Measurements from ENCODE around the gene HBD.
"Not testable (repeated sequence)": the region's sequence is repeated elsewhere in the genome, so short reads cannot be mapped to it uniquely, and the experiment has no call there.

HBD gene

DNA sequence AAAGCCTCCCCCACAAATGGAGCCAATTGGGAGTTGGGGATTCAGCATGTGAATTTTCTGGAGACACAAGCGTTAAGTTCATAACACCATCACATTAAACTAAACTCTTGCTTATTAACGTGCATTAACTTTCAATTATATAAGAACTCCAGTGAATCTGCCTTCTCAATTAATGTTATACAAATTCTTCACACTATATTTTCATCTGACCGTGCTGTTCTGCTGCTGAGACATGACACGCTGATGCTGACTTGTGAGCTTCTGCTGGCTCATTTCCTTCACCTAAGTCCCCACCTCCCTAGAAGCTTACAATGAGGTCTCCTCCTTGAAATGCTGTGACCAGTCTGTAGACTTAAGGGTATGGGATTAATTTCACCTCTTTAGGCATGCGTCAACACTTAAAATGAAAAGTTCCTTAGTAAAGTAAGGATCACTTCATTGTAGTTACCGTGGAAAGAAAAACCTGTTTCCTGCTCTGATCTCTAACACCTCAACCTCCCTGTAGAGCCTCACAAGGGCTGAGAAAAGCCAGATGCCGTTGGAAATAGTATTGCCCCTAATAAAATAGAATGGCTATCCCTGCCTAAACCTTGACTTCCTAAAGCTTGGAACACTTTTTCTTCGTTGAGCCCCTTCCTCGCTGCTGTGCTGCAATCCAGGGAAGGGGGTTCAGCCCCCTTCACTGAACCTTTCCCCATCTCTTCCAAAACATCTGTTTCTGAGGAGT lies 18.1 kb upstream of the HBD start:
- no peak for DNase-seq

DNA sequence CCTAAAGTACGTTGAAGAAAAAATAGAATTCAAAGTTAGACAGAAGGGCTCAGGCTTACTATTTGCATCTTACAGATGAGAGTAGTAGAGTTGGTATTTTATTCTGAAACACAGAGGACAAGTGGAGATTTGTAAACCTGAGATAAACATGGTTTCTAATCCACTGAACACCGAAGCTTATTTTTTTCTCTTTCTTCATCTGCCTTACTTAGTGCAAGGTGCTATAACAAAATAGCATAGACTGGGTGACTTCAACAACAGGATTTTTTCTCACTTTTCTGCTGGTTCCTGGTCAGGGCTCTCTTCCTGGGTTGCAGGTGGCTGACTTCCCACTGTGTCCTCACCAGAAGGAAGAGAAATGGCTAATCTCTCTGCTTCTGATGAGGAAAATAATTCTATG lies 17.5 kb upstream of the HBD start:
- no peak for DNase-seq

DNA sequence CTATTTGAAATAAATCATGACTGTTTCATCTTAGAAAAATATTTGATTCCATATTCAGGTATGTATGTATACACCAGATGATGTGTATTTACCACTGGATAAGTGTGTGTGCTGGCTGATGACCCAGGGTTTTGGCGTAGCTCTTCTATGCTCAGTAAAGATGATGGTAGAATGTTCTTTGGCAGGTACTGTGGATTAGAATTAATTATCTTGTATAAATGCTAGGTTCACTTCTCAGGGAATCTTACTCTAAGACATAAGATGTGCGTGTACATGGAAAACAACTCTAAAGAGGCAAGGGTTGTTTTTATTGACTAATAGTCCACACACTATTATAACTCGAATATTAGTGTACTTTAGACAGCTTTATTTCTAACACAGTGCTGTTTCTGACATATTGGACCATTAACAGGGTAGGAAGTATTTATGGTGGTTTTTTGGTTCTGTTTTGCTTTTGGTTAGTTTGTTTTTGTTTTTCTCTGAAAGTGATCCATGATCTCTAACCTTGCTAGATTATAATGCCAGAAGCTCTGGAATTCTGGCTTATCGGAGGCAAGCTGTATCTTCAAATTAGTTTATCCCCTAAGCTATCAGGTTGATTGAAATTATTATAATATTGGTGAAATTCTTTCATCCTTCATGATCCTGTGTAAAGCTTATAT lies 16.4 kb upstream of the HBD start:
- DNase-seq = no peak

DNA sequence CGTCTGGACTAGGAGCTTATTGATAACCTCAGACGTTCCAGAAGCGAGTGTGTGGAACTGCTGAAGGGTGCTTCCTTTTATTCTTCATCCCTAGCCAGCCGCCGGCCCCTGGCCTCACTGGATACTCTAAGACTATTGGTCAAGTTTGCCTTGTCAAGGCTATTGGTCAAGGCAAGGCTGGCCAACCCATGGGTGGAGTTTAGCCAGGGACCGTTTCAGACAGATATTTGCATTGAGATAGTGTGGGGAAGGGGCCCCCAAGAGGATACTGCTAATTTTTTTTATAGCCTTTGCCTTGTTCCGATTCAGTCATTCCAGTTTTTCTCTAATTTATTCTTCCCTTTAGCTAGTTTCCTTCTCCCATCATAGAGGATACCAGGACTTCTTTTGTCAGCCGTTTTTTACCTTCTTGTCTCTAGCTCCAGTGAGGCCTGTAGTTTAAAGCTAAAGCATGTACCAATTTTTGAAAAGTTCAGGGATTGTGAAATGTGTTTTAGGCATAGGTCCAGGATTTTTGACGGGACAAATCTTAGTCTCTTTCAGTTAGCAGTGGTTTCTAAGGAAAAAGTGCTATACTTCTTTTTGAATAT lies 15.6 kb upstream of the HBD start, which contains the start of gene HBG1:
HBG1 (minus strand) TSS at position 51 of the 590 bp plus-strand sequence. CDS start 53 bp downstream, outside the sequence.
- not testable (repeated sequence) for DNase-seq

DNA sequence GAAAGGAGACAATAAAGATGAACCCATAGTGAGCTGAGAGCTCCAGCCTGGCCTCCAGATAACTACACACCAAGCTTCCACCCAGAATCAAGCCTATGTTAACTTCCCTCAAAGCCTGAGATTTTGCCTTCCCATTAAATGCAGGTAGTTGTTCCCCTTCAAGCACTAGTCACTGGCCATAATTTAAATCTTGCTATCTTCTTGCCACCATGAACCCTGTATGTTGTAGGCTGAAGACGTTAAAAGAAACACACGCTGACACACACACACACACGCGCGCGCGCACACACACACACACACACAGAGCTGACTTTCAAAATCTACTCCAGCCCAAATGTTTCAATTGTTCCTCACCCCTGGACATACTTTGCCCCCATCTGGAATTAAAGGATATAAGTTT lies 14.2 kb upstream of the HBD start:
- not testable (repeated sequence) for DNase-seq

DNA sequence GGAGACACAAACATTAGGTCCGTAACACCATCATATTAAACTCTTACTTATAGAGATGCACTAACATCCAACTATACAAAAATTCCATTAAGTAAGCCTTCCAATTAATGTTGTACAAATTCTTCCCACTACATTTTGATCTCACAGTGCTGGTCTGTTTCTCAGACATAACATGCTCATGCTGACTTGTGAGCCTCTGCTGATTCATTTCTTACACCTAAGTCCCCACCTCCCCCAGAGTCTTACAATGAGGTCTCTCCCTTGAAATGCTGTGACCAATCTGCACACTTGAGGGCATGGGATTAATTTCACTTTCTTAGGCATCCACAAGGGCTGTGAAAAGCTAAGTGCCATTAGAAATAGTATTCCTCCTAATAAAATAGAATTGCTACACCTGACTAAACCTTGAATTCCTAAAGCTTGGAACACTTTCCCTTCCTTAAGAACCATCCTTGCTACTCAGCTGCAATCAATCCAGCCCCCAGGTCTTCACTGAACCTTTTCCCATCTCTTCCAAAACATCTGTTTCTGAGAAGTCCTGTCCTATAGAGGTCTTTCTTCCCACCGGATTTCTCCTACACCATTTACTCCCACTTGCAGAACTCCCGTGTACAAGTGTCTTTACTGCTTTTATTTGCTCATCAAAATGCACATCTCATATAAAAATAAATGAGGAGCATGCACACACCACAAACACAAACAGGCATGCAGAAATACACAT lies 13.3 kb upstream of the HBD start:
- DNase-seq = no peak

DNA sequence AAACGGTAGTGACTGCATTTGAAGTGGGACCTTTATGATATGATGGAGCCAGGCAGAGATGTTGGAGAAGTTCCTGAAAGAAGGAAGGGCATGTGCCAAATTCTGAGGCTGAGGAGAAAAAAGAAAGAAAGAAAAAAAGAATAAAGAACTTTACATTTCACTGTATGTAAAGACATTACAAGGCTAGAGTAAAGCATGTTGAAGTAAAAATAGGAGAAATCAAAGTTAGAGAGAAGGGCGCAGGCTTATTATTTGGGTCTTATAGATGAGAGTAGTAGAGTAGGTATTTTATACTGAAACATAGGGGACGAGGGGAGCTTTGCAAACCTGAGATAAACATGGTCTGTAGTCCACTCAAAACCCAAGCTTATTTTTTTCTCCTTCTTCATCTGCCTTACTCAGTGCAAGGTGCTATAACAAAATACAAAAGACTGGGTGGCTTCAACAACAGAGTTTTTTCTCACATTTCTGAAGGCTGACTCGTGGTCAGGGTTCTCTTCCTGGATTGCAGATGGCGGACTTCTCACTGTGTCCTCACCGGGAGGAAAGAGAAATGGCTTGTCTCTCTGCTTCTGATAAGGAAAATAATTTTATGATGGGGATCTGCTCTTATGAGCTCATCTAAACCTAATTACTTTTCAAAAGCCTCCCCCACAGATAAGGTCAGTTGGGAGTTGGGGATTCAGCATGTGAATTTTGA lies 12.6 kb upstream of the HBD start:
- no peak for DNase-seq

DNA sequence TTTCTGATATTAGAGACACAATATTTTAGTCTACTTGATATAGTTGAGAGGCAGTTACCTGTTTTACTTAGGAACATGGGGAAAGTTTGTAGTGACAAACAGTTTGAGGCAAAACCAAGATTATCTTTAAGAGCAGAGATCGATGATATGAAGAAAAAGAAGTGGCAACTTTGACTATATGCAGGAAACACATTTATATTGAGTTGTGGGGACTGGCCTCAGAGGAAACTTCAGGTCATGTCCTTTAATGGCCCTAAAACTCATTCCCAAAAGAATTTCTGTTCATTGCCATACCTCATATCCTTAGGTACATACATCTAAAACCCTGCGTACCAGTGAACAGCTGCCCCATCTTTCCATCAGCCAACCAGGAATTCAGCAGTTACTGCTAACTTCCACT lies 10.9 kb upstream of the HBD start:
- no peak for DNase-seq

DNA sequence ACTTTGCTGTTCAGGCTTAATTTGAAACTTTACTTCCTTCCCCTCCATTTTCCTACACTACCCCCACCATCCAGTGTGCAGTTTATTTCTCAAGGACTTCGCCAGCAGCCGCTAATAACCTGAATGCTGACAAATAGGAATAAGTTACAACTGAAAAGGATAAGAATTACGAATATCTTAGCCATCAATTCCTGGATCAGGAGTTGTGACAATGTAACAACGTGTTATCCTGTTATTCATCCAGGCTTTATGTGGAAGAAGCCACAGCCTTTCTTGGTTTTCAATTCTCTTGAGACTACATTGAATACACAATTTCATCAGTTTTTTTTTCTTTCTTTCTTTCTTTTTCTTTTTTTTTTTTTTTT lies 9.5 kb upstream of the HBD start:
- no peak for DNase-seq

DNA sequence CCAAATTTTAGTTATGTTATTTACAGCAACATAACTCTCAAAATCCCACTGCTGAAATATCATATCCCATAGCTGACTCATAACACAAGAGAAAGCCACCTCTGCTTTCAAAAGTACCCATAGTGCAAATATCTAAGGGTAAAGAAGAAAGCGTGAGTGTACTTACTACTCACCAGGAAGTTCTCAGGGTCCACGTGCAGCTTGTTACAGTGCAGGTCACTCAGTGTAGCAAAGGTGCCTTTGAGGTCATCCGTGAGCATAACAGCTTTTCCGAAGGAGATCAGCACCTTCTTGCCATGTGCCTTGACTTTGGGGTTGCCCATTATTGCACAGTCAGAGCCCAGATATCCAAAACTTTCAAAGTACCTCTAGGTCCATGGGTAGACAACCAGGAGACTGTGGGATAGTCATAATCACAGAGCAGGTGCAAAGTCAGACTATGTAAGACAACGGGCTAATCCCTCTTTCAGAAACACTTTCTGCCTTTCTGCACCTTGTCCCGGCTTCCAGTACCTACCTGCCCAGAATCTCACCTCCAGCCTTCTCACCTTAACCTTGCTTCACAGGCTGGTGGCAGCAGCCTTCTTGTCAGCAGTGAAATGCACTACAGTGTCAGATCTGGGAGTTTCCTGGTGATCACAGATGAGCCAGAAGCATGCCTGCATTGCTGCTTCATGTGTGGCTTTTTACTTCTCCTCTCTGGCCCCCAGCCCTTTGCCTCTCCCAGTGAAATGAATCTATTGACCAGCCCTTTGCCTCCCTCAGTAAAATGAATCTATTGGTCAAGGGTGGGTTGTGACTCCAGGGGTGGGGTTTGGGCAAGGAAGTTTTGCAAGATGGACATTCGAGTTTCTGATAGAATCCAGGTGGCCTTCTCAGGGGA lies 8.9 kb upstream of the HBD start:
- no peak for DNase-seq

DNA sequence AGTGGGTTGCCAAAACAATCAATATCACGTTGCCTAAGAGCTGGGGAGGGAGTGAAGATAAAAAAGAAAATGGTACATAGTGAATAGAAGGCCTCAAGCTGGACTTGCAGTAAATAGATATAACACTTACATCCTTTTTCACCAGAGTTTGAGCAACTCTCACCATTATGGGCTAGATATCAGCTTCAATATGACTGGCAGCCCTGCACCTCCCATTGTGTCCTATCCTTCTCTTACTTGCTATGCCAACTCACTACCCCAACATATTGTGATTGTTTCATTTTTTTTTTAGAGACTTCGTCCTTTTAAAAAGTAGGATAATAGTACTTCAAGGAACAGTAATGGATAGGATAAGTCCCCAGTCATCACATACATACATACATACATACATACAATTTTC lies 7.9 kb upstream of the HBD start:
- DNase-seq = no peak

DNA sequence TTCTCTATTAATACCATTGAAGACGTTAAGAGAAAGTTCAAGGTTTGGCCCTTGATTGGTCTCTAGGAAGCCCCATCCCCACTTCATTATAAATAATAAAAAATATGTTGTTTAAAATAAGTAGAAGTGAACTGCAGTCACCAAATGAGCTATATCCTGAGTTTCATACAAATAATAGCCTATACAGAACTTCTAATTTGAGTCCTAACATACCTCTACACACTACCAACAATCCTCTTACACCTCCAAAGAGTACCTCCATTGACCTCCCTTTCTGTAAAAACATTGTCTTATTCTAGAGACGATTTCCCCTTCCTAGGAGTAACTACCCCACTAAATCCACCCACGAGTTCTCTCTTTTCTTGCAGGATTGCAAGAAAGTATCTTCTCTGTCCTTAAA lies 7.2 kb upstream of the HBD start:
- DNase-seq = no peak

DNA sequence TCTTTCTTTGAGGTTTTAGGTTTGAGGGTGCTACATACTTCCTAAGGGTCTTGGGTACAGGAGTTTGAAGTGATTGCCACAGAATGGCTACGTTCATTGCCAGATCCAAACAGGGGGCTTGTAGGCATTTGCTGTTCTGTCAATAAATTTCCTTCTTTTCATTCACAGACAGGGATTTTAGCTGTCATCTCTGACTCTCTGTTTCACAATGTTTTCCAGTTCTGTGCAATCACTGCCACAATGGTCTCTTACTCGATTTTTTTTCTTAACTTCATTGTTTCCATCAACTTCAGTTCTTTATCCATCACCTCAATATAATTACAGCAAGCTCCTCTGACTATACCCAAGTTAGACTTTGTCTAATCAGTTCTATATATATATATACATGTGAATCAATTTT lies 6.2 kb upstream of the HBD start:
- no peak for DNase-seq

DNA sequence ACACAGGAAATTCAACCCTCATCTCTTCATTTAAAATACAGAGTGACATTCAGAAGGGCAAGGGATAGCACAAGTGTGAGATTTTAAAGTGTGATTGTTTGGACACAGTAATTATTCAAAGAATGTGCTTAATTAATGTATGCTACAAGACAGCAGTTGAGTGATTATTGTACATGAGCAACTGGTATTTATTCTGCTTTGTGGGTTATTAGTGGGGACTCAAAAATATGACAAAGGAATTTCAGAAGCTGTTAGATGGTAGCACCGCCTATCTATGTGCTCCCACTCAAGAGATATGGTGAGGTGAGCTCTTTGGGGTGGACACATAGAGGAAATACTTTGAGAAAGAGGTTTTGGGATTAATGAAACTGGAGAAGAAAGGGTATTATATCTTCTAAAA lies 5.8 kb upstream of the HBD start:
- no peak for DNase-seq

DNA sequence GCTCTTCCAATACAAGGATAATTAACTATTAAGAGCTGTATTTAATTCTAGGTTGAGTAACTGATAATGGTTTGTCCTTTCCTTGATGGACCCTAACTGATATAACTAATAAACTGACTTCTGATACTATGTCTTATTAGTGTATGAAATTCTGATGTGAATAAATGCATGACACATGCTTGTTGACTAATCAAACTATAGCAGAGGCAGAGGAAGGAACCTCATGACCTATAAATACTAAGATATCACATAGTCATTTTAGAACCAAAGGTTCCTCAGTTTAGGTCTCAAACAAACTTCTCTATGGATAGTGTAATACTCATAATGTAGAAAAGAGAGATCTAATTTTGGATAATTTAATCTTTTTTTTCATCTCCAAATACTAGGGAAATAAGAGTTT lies 4.8 kb upstream of the HBD start:
- no peak for DNase-seq

DNA sequence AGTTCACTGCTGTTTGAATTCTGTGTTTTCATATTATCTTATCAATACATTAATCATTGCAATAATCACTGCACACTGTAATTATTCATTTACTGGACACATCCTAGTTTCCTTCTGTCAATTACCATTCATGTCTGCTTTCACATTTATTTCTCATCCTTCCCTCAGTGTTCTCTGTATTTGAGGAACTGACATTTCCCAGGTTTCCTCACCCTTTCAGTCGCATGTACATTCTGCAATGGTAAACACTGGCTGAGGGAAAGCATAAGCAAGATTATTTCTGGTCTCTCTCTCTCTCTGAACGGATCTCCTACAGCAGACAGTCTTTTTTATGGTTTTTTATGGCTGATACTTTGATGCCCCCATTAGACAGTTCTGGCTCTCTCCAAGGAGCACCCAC lies 4.2 kb upstream of the HBD start:
- no peak for DNase-seq

DNA sequence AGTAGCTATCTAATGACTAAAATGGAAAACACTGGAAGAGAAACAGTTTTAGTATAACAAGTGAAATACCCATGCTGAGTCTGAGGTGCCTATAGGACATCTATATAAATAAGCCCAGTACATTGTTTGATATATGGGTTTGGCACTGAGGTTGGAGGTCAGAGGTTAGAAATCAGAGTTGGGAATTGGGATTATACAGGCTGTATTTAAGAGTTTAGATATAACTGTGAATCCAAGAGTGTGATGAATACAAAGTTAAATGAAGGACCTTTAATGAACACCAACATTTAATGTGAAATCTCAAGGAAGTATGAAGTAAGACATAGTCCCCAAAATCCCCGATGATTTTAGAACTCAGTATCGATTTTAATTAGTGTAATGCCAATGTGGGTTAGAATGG lies 3.1 kb upstream of the HBD start:
- no peak for DNase-seq

DNA sequence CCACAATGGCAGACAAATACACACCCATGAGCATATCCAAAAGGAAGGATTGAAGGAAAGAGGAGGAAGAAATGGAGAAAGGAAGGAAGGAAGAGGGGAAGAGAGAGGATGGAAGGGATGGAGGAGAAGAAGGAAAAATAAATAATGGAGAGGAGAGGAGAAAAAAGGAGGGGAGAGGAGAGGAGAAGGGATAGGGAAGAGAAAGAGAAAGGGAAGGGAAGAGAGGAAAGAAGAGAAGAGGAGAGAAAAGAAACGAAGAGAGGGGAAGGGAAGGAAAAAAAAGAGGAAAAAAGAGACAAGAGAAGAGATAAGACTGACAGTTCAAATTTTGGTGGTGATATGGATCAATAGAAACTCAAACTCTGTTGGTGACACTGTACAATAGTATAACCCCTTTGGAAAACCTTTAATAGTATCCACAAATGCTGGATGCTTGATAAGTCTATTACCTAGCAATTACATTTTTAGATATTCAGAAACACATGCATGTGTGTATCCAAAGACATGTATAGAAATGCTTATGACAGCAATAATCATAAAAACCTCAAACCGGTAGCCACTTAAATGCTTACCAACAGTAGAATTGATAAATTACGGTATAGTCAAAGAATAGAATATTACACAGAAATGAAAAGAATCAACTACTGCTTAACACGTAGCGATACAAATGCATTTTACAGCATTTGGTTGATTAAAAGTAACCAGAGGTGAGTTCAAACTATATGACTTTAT lies 1.2 kb upstream of the HBD start:
- DNase-seq = no peak

DNA sequence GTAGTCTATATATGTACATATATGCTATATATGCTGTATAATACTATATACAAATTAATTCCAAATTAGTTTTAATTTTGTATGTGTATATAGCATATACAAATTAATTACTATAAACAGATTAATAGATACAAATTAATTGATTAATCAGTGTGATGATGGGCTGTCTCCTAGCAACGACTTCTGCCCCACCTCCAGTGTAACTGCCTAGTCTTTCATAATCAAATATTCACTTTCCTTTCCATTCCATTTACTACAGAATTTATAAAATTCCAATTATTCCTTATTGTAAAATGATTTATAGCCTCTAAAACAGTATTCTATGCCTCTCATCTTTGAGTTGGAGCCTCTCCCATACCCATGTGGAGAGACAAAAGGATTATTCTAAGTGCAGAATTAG lies 976 bp downstream of the HBD start:
- no peak for DNase-seq

DNA sequence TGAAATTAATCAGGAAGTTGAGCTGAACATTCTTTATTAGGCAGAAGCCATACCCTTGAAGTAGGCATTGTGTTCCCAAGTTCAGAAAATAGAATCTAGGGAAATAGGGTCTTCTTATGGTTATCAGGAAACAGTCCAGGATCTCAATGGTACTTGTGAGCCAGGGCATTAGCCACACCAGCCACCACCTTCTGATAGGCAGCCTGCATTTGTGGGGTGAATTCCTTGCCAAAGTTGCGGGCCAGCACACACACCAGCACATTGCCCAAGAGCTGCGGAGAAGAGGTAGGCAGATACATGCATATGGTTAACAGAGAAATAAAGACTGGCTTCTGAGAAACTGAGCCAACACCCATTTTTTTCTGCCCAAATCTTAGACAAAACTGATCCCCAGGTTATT lies 1.5 kb downstream of the HBD start:
- DNase-seq = no peak

DNA sequence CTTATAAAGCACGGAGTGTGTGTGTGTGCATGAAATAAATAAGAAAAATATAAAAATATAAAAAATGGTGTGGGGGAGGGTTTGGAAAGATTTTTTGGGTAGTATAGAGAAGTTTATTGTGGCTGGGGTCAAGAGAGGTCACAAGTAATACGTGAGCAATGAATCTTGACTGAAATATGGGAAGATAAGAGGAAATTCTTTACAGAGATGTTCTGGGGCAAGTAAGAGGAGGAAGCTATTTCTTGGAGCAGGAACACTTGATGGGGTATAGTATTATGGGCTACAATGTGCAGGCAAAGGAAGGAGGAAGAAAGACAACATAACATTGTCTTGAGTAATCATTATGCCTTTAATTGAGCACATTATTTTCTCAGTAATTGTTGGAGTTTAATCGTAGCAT lies 2.1 kb downstream of the HBD start:
- DNase-seq = no peak

DNA sequence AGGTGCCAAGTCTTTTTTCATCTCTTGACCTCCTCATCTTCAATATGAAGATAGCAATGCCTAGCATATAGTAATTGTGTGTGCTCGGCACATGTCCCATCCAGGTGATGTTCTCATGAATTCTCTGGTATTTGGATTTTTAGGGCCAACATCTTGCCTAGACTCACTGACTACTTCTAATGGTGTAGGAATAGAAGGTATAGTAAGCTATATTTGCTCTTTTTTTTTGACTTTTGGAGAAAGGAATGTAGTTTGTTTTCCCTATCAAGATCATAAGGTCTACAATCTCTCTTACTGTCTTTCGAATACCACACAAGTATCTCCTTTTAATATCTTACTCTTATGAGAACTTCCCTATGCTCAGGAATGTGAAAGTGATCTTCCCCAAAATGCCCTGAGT lies 3.2 kb downstream of the HBD start:
- no peak for DNase-seq
